HG02759 (cell line): ENCODE results near the gene ATP2B3.

Experiments used
- ATAC-seq: cut with Tn5 transposase; IDR thresholded peaks from one replicate; pipeline ENCODE4 v1.9.1; 2021; ENCODE audit warnings: mild to moderate bottlenecking, moderate library complexity; ENCODE audit not compliant: unreplicated experiment

ATP2B3 gene

GRCh38 chrX:153609917-153610835 lies 92.7 kb downstream of the ATP2B3 start:
- peak; percentile 79 for ATAC-seq

DNA sequence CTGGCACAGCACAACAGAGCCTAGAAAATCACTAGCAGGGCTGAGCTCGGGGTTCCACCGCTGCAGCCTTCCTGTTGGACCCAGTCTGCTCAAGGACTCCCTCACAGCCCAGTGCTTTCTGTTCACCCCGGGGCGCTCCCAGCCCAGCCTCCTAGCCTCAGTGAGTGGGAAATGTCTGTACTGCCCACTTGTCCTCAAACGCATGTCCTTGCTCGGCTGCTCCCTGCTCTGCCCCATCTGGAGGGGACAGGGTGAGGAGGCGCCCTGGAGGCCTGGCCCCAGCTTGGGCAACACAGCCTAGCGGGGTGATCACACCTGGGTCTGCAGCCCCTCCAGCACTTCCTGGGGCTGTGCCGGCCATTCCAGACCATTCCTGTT lies 93.4 kb downstream of the ATP2B3 start:
- ATAC-seq = no peak

- ATAC-seq = no peak
Measured at GRCh38 chrX:153611298-153612095, 94.1 kb downstream of the ATP2B3 start.

DNA sequence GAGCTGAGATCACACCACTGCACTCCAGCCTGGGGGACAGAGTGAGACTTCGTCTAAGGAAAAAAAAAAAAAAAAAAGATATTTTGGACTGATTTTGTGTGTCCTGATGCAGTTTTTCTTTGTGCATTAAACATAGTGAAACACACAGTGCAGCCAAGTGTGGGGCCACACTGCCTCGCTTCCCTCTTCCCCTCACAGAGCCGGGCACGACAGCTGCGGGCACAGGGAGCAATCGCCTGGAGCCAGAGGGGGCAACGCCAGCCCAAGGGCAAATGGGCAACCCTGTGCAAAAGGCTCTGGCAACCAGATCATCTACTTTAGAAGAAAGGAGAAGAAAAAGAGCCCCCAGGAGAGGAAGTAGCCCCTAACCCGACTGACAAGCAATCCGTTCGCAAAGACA lies 95.0 kb downstream of the ATP2B3 start:
- no peak for ATAC-seq

DNA sequence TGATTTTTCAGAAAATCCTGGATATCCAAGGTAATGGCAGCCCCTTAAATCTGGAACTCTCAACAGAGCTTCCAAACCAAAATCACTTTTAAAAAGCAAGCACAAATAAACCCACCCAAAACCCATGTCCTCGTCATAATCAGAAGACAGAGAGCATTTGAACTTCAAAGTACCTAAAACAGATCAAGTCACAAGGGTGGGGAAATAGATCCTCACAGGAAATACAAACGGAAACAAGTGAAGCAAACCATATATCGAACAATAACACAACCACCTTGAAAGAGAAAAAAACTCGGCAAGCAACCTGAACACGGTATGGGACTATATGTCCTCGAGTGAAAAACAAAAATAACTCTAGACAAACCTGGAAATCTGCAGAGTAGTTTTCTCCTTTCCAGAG lies 97.4 kb downstream of the ATP2B3 start:
- ATAC-seq = no peak

- ATAC-seq = no peak
Measured at GRCh38 chrX:153620576-153620975, 103.1 kb downstream of the ATP2B3 start.

- no peak for ATAC-seq
Measured at GRCh38 chrX:153621949-153622598, 104.6 kb downstream of the ATP2B3 start.

GRCh38 chrX:153622661-153623309 lies 105.3 kb downstream of the ATP2B3 start:
- ATAC-seq = no peak

GRCh38 chrX:153623310-153624029 lies 106.0 kb downstream of the ATP2B3 start:
- ATAC-seq = no peak

DNA sequence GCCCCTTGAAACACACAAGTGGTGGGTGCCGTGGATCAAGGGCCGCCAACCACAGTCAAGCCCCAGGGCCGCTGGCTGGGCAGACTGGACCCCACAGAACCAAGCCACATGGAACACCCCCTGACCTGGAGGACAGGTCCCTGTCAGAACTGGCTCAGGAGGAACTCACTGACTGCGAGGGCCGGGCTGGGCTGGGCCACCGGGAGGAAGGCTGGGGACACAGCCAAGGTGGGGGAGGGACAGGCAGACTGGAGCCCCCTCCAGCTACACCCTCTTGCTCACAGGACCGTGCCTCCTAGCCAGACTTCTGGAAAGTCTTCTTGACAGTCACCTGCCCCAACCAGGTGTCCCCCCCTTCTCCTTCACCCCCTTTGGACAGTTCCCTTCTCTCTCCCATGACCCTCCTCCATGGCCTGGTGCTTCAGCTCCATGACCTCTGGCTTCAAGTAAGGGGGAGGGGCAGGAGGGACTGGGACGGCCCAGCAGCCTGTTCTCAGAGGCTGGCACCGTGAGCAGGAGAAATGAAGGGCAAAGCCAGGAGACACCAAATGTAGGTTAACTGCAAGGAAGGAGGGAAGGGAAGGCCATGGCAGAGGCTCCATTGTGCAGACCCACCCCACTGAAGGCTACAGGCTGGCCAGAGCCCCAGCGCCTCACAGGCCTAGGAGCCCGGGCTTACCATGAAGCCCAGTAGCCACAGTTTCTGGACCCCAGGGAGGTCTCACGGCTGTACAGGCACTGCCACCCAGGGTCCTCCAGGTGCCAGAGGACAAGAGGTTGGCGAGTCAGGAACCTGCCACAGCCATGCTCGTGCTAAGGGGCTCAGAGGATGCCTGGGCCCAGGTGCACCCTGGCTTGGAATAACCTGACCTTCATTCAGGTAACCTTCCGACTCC lies 107.0 kb downstream of the ATP2B3 start:
- ATAC-seq = no peak

DNA sequence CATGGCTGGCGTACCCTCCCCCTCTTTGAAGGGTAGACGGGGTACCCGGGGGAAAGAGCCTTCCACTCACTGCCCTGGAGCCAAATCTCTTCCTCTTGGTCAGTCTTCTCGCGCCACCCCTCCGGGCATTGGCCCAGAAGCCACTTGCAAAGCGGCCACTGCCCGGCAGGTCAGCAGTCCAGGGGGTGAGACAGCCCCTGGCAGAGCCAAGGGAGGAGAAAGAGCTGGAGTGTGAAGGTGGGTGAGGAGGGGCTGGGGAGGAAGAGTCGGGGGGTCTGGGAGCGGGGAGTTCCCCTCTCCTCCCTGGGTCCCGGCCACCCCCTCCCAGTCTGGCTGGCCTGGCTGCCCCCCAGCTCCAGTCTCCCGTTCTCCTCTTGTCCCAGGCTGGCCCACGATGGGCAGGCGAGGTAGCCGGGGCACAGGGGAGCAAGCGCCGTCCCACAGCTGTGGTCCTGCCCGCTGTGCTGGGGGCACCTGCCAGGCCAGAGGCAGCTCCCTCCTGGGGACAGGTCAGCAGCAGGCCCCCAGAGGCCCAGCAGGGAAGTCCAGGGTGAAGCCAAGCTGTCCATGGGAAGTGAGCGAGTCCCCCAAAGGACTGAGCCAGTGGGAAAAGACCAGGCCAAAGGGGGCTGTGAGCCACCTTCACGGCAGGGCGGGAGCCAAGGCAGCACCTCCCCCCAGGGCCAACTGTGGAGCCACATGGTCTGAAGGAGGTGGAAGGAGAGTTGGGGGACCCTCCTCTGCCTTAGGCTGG lies 108.0 kb downstream of the ATP2B3 start:
- ATAC-seq = no peak

DNA sequence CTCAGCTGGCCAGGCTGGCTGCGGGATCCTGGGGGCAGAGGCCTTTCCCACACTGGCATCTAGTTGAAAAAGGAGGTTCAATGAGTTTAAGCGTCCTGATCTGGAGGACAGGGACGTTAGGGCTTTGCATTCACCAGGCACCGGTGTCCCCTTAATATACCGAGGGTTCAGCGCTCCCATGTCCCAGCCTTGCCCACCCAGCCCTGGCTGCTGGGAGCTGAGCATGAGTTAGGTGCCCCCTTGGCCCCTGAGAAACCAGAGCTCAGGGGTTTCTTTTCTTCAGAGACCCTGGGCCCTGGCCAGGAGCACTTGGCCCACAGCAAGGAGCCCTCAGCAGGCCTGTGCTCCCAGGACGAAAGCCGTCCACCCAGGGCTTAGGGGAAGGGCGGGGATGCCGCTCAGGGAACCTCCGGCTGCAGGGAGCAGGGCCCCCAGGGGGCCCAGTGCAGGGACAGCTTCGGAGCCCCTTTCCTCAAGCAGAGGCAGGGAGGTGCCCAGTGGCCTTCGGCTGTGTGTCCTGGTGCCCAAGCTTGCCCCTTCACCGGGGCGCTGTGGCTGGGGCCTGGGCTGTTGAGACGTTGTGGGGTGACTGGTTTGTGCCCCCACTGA lies 108.7 kb downstream of the ATP2B3 start:
- no peak for ATAC-seq

- no peak for ATAC-seq
Measured at GRCh38 chrX:153626863-153627674, 109.6 kb downstream of the ATP2B3 start.

DNA sequence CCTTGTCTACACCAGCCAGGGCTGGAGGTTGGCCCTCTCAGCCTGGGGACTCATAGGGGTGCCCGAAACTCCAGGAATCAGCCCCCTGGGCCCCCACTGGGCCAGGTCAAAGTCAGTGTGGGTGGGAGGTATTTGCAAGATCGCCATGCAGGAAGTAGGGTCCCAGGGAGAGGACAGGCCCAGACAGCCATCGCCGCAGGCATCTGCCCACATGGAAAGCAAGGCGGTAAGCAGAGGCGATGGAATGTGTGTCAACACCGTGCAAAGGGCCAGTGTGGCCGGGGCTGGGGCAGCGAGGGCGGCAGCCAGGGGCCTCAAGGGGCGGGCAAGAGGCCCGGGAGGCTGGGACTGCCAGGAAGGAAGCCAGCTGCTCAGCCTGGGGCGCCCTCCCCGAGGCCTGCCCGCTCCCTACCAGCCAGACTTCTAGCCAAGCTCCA lies 110.3 kb downstream of the ATP2B3 start:
- no peak for ATAC-seq

GRCh38 chrX:153628129-153628528 lies 110.7 kb downstream of the ATP2B3 start:
- no peak for ATAC-seq

GRCh38 chrX:153628665-153629064 lies 111.2 kb downstream of the ATP2B3 start:
- ATAC-seq = no peak

GRCh38 chrX:153631346-153631745 lies 113.9 kb downstream of the ATP2B3 start:
- no peak for ATAC-seq
